ENCODE data around the gene ACVR1B. TPM values are rescaled to one million over a fixed set of nuclear protein-coding genes. Genes with fewer than 3 reads are reported as not detected.

Gene ACVR1B
- total and polyA plus RNA-seq, 9 of the 15 experiments (the other 6 are each of a cell fraction or from before 2014, with no cell fraction given) = 0.97 to 15.1 (median 6.8) TPM

DNA sequence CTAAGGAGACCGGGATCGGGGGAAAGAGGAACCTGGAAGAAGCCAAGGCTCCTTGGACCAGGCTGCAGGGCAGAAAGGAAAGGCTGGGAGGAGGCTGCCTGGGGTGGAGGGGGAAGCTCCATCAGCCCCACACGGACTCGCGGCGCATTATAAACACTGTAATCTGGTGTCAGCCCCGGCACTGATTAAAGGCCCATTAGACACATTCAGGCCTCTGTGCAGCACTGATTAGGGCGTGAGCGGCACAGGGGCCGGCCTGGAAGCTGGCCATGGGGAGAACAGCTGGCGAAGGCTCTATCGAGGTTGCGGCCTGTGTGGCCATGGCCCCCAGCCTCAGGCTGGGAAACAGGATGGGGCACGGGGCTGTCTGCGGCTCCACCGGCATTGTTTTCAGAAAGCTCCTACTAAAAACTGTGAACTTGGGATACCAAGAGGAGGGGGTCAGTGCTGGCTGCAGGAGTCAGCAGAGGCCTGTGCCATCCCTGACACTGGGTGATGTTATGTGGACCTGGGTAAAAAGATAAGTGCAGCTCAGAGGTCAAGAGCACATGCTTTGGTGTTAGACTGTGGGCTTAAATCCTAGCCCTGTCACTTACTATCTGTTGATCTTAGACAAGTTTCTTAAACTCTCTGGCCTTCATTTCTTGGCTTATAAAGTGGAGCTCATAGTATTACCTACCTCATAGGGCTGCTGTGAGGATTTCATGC, 33.6 kb upstream of the ACVR1B start (continued):
- TF ChIP-seq TRIM24 (IDR thresholded peaks at IDR 0.05) = peak; percentile 82
- TF ChIP-seq, protein P1, sequence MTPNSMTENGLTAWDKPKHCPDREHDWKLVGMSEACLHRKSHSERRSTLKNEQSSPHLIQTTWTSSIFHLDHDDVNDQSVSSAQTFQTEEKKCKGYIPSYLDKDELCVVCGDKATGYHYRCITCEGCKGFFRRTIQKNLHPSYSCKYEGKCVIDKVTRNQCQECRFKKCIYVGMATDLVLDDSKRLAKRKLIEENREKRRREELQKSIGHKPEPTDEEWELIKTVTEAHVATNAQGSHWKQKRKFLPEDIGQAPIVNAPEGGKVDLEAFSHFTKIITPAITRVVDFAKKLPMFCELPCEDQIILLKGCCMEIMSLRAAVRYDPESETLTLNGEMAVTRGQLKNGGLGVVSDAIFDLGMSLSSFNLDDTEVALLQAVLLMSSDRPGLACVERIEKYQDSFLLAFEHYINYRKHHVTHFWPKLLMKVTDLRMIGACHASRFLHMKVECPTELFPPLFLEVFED (CRISPR knock-in tag; conservative IDR thresholded peaks at IDR 0.05) = no peak
- TF ChIP-seq, protein P2, sequence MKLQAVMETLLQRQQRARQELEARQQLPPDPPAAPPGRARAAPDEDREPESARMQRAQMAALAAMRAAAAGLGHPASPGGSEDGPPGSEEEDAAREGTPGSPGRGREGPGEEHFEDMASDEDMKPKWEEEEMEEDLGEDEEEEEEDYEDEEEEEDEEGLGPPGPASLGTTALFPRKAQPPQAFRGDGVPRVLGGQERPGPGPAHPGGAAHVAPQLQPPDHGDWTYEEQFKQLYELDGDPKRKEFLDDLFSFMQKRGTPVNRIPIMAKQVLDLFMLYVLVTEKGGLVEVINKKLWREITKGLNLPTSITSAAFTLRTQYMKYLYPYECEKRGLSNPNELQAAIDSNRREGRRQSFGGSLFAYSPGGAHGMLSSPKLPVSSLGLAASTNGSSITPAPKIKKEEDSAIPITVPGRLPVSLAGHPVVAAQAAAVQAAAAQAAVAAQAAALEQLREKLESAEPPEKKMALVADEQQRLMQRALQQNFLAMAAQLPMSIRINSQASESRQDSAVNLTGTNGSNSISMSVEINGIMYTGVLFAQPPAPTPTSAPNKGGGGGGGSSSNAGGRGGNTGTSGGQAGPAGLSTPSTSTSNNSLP (IDR thresholded peaks at IDR 0.05; ENCODE audit: borderline replicate concordance, low read depth, low read length) = 0 out of 2 replicates have a peak, but pooled peaks have one; percentile 51
- peak; percentile 90 for TF ChIP-seq BCOR (IDR thresholded peaks at IDR 0.05)
- no peak for TF ChIP-seq SMARCA5 (IDR thresholded peaks at IDR 0.05)
- TF ChIP-seq FIP1L1 (IDR thresholded peaks at IDR 0.05; ENCODE audit: low read depth, low read length, poor library complexity, severe bottlenecking) = no peak
- no peak for TF ChIP-seq SRSF7 (optimal IDR thresholded peaks at IDR 0.05; ENCODE audit: low read depth, low read length)
- TF ChIP-seq MTA2 (IDR thresholded peaks at IDR 0.05; ENCODE audit: low read depth) = peak; percentile 85
- TF ChIP-seq NFE2L1 (tag; IDR thresholded peaks at IDR 0.05; ENCODE audit: borderline replicate concordance, low read depth) = no peak
- TF ChIP-seq RCOR1 (IDR thresholded peaks at IDR 0.05; ENCODE audit: borderline replicate concordance in 1 of 2, low read depth in 2 of 2, low read length in 2 of 2) = peak; percentile 98 to 100
- TF ChIP-seq PYGO2 (tag; IDR thresholded peaks at IDR 0.05) = no peak
- TF ChIP-seq MECOM (CRISPR knock-in tag; IDR thresholded peaks at IDR 0.05) = no peak
- TF ChIP-seq SMARCB1 (IDR thresholded peaks at IDR 0.05; ENCODE audit: insufficient read length, low read depth) = no peak
- TF ChIP-seq PTRF (tag; IDR thresholded peaks at IDR 0.05) = no peak
- peak; percentile 97 for TF ChIP-seq CBFA2T3 (IDR thresholded peaks at IDR 0.05)
